ENCODE results near the gene PAXX.
A peak's percentile ranks its signal among the peaks of the same experiment; 100 is the strongest.

Gene PAXX

DNA sequence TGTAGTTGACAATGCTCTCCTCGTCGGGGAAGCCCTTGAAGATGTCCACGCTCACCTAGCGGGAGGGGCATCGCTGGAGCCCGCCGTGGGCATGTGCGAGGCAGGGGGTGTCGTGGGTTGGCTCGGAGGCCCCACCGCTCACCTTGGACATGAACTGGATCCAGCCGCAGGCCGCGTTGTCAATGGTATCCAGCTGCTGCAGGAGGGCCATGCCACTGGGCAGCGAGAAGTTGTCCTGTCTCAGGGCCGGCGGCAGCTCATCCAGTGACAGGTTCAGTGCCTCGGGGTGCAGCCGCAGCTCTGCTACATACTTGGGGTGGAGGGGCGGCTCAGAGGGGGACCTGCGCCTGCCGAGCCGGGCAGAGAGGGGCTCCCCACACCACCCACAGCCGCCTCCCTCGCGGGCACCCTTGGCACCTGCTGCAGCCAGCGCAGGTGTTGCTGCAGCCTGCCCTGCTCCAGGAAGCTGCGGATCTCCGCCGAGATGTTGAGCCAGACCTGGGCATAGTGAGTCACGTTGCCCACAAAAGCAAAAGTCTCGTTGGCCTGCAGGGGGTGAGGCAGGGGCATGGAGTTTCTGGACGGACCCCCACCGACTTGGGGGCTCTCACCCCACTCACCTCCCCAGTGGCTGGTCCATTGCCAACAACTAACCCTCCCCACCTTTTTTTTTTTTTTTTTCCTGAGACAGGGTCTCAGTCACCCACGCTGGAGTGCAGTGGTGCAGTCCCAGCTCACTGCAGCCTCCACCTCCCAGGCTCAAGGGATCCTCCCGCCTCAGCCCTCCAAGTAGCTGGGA is 26.7 kb downstream of the PAXX start:
- no peak for DNase-seq (ENCODE audit: low read depth)

DNA sequence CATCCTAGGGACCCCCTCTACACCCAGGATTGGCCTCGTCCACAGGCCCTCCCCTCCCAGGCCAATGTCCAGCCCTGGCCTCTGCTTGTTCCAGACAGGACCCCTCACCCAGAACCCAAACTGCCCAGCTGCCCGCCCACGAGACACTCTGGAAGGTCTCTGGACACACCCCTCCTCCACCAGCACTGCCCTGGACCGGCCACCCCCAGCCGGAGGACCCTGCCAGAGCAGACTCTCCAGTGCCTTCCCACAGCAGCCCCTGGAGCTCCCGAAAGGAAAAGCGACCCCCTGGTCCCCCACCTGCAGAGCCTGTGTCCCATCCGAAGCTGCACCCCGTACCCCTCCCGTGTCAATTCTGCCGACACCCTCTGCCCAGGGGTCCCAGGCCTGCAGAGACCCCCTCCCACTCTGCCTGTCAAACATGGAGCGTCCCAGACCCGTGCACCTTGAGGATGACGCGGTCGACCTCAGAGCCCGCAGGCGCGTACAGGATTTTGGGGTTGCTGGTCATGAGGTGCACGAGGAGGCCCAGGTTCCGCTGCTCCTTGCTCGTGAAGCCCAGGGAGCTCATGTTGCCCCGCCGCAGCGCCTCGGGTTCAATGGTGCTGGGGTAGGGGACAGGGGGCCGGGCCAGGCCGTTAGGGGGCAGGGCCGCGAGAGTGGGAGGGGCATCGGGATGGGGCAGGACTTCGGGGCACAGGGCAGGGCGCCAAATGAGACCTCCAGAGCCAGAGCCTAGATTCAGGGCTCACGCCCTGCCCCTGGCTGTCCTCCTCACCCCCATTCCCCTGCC is 27.9 kb downstream of the PAXX start:
- DNase-seq (ENCODE audit: low read depth), result no peak

DNA sequence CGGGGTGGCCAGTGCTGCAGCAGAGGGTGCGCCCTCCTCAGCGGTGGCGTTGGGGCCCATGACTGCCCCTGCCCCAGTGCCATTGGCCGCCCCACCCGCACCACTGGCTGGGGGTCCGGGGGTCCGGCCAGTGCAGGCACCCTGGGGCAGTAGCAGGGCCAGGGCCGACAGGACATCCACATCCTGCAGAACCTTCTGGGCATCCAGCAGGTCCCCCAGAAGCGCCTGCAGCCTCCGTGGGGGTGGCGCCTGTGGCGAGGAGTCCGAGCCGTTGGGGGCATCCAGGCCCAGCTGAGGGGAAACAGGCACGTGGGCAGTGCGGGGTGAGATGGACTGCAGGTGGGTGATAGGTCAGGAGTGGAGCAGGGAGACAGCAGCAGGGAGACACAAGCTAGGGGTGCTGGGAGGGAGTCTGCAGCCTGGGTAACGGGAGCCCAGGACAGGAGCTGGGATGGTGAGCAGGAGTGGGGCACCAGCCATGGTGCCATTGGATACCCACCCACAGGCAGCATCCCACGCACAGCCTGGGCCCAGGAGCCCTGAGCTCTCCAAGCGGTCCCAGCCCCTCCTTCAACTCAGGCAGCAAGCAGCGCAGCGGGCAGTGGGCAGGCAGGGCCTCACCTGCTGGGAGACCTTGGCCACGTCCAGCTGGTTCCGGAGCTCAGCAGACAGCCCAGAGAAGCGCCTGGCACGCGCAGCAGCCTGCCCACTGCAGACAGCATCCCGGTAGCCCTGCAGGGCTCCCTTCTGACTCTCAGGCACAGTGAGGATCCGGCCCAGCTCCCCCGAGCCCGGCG is 28.7 kb downstream of the PAXX start:
- DNase-seq (ENCODE audit: low read depth), result no peak

DNA sequence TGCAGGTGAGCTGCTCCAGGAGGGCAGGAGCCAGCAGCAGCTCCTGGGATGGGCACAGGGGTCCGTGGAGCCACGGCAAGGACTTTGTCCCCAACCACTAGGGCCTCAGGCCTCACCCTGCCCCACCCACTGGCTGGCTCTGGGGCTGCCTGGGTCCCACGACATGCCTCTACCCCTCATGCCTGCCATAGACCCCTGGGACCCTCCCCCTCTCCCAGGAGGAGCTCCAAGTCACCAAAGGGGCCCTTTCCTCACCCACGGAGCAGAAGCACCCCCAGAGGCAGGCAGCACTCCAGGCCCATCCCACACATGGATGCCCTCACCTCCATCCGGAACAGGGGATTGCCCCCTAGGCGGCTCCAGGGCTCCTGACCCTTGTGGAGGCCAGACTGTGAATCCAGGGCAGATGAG is 29.4 kb downstream of the PAXX start:
- no peak for DNase-seq (ENCODE audit: low read depth)

DNA sequence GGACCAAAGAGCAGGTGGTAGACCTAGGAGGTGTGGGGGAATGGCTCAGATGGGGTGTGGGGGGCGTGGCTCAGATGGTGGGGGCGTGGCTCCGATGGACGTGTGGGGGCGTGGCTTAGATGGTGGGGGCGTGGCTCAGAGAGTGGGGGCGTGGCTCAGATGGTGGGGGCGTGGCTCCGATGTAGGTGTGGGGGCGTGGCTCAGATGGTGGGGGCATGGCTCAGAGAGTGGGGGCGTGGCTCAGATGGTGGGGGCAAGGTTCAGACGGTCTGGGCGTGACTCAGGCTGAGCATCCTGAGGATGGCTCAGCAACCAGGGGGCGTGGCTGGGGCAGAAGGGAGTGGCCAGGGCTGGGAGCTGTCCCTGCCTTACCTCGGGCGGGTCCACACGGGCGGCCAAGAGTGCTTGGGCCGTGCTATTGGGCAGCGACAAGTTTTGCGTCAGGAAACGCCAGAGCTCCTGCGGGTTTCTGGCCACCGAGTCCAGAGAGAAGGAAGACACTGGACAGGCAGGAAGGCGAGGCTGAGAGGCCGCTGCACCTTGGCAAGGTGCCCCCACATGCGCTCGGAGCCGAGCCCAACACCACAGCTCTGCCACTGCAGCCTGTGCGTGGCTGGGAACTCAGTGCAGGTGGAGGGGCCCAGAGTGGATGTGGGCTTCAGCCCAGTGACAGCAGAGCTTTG is 29.9 kb downstream of the PAXX start:
- peak; percentile 63 for DNase-seq (ENCODE audit: low read depth)

DNA sequence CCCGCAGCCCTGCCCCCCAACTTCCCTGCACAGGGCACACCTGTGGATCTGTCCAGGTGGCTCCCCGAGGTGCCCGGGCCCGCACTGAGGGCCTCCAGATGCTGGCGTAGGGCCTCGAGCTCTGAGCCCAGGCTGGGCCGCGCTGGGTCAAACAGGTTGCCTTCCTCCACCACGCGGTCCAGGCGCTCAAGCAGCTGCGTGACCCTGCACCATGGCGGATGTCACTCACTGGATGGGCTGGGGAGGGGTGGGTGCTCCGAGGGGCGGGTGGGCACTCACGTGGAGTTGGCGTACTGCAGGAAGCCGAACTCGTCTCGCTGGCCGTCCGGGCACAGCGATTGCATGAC is 30.4 kb downstream of the PAXX start:
- DNase-seq (ENCODE audit: low read depth), result no peak

DNA sequence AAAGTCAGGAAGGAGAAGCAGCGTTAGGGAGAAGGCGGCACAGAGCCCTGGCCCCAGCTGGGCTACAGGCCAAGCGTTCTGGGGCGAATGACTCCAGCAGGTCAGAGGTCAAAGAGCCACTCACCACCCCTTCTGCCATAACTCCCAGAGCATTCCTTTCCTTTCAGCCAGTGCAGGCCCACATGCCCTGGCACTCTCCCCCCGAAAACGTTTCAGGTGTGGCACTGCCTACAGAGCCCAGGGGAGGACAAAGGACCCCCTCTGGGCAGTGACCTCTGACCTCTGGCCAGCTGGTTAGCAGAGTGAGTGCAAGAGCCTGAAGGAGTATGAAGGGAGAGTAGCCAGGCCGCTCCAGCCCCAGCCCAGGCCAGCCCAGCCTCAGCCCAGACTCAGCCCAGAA is 30.9 kb downstream of the PAXX start:
- DNase-seq (ENCODE audit: low read depth), result no peak

DNA sequence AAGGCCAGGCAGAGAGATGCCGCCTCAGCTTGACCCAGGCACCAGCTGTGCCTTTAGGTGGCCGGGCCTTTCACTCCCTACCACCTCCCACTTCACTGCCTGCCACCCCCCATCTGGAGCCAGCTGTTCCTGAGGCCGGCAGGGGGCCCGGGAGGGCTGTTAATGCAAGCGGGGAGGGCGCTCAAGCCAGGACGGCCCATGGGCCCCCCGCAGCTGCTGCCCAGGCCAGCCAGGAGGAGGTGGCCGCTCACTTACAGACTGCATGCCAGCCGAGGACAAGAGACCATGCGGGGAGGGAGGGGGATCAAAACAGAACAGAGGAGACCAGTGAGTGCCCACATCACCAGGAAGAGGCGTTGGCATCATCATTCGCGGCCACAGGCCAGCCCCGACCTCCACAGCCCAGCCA is 31.4 kb downstream of the PAXX start:
- DNase-seq (ENCODE audit: low read depth), result no peak

DNA sequence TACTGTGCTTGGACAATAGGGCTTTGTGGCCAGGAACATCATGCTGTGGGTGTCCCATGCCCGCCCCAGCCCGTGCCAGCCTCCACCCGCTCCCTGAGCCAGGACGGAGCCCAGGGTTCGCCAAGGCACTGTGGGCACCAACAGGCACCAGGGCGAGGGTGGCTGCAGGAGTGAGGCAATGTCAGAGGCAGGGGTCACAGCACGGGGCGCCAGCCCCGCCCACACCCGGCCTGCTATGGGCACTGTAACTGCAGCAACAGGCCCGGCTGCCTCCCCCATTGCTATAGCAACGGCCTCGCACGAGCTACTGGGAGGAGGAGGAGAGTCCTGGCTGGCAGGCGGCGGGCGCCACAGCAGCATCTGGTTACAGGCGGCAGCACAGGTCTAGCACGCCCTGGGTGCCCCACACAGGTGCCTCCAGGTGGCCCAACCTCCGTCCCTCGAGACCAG is 33.3 kb downstream of the PAXX start:
- no peak for DNase-seq (ENCODE audit: low read depth)

DNA sequence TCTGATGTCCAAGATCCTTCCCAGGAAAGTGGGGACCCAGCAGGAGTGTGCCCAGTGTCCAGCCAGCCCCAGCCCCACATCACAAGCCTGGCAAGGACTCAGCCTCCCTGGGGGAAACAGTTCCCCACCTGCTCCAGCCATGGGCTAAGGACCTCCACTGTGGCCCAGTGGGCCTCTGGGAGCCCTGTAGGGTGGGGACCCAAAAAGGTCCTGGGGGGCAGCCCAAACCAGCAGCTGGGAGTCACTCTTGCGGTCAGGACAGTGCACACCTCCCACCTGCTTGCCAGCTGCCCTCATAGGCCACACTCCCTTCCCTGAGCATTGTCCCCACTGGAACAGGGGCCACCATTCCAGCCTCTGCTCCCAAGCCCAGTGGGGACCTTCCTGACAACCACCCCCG is 34.2 kb downstream of the PAXX start:
- no peak for DNase-seq (ENCODE audit: low read depth)

DNA sequence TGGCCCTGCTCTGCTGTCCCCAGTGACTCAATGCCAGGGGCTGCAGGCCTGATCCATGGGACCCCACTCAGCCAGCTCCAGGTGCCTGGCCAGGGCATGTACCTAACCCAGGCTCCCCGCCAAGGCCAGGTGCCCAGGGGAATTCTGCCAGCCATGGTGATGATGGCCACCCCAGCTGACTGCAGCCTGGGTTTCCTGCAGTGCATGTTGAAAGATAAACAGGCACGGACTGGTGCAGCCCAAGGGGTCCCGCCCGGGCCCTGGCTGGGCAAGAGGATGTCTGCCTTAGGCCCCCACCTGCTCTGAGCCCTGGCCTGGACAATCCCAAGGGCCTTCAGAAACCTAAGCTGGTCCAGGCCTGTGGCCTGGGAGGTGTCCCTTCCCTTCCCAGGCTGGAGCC is 34.6 kb downstream of the PAXX start:
- no peak for DNase-seq (ENCODE audit: low read depth)

DNA sequence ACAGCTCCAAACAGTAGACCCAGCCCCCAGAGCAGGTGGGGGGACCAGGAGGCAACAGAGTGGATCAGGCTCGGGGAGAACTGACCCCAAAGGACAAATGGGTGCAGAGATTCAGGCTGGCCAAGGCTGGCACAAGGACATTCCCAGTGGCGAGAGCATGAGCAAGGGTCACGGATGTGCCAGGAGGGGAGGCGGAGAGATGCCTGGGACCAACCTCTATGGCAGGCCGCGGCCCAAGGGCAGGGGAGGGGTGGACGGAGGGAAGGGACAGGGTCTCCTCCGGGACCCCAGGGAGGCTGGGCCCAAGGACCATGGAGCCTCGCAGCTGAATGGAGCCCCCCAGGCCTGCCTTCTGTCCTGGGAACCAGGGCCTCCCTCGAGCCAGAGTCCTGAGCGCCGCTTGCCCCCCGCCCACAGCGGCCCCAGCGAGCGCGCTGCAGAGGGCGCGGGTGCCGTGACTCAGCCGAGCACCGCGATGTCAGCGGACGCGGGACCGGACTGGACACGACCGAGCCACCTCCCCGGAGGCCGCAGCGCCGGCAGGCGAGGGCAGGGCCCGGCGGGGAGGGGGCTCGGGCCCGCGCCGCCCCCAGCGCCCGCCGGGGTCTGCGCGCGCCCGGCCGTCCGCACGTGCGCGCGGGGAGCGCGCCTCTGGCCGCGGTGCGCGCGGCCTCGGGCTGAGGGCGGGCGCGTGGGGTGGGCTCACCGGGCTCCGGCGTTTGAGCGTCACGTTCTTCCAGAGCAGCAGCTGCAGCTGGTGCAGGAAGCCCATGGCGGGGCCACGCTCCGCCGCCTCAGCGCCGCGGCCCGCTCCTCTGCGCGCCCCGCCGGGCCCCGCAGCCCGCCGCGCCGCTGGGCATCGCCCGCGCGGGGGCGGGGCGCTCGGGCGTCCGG is 35.4 kb downstream of the PAXX start, which contains the start of gene ABCA2:
Gene ABCA2 (minus strand): TSS at position 869 of the 894 bp plus-strand sequence. CDS start 97 bp downstream, at position 772.
- no peak for DNase-seq (ENCODE audit: low read depth)

DNA sequence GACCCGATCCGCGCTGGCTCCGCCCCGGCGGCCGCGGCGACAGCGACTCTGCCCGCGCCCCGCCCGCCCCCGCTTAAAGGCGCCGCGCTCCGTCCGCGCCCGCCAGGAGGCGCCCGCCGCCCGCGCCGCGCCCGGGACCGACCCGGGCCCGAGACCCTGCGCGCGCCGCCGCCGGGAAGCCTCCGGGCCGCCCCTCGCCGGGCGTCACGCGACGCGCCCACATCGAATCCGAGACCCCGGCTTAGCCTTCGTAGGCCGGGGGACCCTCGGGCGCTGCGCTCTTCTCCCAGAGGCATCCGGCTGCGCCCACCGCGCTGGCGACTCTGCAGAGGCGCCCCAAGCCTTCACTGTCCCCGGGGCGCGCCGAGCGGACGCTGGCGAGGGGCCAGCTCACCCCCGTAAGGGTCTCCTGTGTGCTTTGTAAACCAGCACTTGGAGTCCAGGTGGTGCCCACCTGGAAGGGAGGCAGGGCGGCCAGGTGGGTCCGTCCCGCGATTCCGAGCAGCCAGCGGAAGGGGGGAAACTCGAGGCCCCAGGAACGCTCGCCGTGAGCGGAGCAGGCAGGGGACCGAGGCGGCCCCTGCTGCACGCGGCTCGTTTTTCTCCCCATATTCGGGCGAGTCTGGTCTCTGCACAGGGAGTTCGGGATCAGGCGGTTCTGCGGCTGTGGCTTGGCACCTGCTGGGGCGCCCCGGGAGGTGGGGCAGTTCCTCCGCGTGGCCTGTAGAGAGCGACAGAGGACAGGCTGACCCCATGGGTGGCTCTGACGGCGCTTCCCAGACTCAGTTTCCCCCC is 36.2 kb downstream of the PAXX start:
- peak; percentile 64 for DNase-seq (ENCODE audit: low read depth)

DNA sequence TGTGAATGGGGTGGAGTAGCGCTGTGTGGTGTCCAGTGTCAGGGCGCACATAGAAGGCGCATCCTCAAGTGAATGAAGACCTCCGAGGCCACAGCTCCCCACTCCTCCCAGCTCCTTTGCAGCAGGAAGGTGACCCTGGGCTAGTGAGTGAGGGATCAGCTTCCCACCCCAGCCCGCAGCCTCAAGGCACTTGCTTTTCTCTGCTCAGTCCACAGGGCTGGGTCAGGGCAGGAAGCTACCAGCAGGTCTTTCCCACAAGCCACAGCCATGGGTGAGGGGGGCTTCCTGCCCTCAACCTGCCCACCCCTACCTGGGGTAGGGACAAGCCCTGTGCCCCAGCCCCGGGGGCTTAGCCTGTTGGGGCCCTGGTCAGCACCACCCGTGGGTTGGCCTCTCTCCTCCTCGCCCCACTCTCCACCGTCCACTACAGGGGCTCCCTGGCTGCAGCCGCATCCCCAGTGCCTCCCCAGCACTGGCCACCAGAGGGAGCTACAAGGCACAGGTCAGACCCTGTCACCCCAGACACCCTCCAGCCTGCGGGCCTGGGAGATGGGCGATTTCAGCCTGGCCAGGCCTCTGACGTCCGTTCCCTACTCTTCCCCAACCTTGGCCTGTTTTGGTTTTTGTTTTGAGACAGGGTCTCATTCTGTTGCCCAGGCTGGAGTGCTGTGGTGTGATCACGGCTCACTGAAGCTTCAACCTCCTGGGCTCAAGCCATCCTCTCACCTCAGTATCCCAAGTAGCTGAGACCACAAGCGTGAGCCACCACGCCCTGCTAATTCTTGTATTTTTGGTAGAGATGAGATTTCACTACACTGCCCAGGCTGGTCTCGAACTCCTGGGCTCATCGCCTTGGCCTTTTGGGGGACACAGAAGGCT is 37.1 kb downstream of the PAXX start:
- peak; percentile 66 for DNase-seq (ENCODE audit: low read depth)

DNA sequence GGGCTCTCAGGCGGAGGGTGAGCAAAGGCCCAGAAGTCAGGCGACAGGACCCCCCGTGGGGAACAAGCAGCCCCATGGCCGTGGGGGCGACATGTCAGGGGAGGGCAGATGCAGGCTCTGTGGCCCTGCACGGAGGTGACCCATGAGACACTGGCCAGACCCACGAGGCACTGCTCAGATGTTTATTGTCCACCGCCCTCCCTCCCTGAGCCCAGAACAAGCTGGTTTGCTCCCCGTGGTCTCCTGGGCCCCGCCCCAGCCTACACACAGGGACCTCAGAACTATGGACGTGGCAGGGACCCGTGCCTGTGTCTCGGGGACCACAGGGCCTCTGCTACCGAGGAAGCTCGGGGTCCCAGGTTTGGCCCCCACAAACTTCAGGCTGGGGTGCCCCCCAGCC is 37.8 kb downstream of the PAXX start:
- no peak for DNase-seq (ENCODE audit: low read depth)

DNA sequence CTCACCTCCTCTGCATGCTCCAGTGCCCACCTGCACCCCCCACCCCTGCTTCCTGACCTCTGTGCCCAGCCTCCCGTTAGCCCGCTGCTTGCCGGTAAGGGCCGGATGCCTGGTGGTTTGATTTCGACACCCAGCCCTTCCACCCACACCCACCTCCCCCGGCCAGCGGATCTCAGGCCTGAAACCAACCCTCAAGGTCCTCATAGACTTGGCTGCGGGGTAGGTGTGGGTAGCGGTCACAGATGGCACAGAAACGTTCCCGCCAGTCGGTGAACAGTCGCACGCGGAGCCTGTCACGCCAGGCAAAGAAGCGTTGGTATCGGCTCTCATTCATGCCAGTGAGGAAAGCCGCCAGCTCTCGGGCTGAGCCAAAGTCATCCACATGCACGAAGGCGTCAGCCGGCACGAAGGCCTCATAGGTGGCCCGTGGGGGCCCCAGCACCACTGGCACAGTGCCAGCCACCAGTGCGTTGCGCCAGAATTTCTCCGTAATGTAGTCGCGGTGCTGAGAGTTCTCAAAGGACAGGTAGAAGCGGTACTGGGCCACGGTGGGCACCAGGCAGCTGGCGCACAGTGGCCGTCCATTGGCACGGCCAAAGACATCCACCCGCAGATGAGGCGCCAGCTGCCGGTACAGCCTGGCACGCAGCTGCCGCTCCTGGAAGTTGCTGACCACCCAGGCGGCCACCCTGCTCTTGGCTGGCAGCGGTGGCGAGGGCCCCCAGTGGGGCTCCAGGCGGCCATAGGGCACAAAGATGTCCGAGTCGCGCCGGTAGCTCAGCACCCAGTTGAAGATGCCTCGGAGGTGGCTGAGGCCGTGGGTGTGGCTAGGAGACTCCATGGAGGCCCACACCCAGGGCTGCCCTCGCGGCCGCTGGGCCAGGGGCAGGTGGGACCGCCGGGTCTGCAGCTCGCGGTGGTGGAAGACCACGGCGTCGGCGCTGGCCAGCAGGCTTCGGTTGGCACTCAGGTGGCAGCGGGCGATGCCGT is 38.6 kb downstream of the PAXX start:
- peak; percentile 41 for DNase-seq (ENCODE audit: low read depth)

DNA sequence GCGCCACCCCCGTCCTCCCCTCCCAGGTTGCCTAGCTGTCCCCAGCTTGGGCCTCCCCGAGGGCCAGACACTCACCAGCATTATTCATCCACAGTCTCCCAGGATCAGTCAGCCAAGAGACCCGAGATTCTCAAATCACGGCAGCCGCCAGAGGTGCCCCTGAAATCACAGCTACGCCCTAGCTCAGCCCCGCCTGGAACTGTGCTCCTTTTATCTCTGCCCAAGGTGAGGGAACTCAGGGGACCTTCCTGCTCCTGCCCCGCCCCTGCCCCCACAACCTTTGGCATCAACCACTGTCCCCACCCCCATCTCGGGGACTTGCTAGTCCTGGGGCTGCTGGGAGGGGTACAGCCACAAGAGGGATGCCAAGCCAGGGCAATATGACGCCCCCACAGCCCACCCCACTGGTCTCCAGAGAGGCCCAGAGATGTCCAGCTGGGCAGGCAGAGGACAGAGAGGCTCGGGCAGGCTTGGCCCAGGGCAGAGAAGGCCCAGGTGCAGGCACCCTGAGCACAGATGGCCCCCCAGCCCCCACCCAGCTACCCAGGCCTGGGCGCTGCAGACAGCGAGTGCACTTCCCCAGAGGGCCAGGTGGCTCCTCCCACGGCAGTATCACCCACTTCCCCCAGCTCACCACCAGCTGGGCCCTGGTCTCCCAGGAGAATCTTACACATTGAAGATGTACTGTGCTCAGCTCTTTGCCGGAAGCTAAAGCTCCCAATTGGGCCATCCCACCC is 39.9 kb downstream of the PAXX start, which contains the start of gene FUT7:
Gene FUT7 (minus strand): TSS at position 185 of the 737 bp plus-strand sequence. CDS start 97 bp downstream, at position 88.
- peak; percentile 19 for DNase-seq (ENCODE audit: low read depth)

Data from activated T-helper 9 cell treated with anti-CD3 and anti-CD28 coated beads, Interleukin-2, amount 50 U/mL, for 16 hours (primary cell).